Sigmoid colon (tissue), 4 donors: ENCODE results near the gene FCN2.

ENCODE experiments used
- EP300 ChIP-seq, 4 donors: sonication (generic); formaldehyde crosslinking; IDR thresholded peaks; one replicate each; pipeline ENCODE4 v1.6.1; 2017; ENCODE audit warnings: antibody characterized with exemption in 4 of 4
- POLR2A ChIP-seq, 2 donors: fragments of 450-650 bp; IDR thresholded peaks; one replicate each; pipeline ENCODE4 v1.6.1; 2016; ENCODE audit warnings: antibody characterized with exemption in 2 of 2, mild to moderate bottlenecking in 2 of 2, moderate library complexity in 2 of 2
- POLR2AphosphoS5 ChIP-seq, 4 donors: sonication (generic); formaldehyde crosslinking; IDR thresholded peaks; one replicate each; pipeline ENCODE4 v1.6.1; 2017; ENCODE audit warnings: antibody characterized with exemption in 4 of 4
- TF ChIP-seq, protein P1 (sequence below), 4 experiments: fragments of 450-650 bp in 3 of 4; fragments of 200-600 bp in 1 of 4; IDR thresholded peaks; one replicate each; pipeline ENCODE4 v1.5.1; 2016 to 2019; ENCODE audit warnings: antibody characterized with exemption in 4 of 4, mild to moderate bottlenecking in 3 of 4, moderate library complexity in 2 of 4

DNA sequence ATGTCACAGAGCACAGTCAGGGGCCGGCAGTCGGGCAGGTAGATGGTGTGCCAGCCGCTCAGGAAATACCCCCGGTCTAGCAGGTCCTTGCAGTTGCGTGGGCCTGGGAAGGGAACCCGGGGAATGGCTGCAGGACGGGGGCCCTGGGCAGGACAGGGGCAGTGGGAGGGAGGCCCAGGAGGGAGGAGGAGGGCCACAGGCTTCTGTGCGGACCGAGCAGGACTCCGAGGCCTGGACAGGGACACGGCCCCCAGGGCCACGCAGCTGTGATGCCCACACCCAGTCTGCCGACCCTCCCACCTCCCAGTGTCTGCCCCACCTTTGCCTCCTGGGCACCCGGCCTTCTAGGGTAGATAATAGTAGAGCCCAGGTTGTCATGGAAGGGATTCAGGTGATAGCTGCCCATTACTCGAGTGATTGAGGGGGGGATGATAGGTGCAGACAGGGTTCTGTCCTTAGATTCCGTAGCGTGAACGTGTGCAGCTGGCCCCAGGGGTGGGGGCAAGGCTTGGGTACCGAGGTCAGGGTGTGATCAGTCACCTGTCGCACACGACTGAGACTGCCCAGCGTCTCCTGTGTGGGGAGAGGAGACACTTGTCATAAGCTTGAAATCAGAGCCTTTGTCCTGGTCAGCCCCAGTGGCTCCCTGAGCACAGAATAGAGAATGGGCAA lies 32.6 kb downstream of the FCN2 start:
- TF ChIP-seq, protein P1, sequence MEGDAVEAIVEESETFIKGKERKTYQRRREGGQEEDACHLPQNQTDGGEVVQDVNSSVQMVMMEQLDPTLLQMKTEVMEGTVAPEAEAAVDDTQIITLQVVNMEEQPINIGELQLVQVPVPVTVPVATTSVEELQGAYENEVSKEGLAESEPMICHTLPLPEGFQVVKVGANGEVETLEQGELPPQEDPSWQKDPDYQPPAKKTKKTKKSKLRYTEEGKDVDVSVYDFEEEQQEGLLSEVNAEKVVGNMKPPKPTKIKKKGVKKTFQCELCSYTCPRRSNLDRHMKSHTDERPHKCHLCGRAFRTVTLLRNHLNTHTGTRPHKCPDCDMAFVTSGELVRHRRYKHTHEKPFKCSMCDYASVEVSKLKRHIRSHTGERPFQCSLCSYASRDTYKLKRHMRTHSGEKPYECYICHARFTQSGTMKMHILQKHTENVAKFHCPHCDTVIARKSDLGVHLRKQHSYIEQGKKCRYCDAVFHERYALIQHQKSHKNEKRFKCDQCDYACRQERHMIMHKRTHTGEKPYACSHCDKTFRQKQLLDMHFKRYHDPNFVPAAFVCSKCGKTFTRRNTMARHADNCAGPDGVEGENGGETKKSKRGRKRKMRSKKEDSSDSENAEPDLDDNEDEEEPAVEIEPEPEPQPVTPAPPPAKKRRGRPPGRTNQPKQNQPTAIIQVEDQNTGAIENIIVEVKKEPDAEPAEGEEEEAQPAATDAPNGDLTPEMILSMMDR (IDR thresholded peaks at IDR 0.05) = no peak
- TF ChIP-seq POLR2AphosphoS5 (IDR thresholded peaks at IDR 0.05) (no peak), POLR2A (IDR thresholded peaks at IDR 0.05) (no peak), EP300 (IDR thresholded peaks at IDR 0.05) (no peak)
